Measurements from ENCODE around the gene NOS1AP. TPM values are rescaled to one million over a fixed set of nuclear protein-coding genes. Genes with fewer than 3 reads are reported as not detected.
A peak's percentile ranks its signal among the peaks of the same experiment; 100 is the strongest.
"Not testable (repeated sequence)": the region's sequence is repeated elsewhere in the genome, so short reads cannot be mapped to it uniquely, and the experiment has no call there.

The NOS1AP gene
- total and polyA plus RNA-seq, 5 donors, result 0.86 to 4.5 (median 4.1) TPM

- 85% methylated on average over 3 of the region's 3 CpGs for WGBS
- no peak for DNase-seq
- ATAC-seq, result no peak
- no peak overlapping the region for H3K4me3 ChIP-seq (ENCODE audit: low read length)
- no peaks in the 10 kb centered on the region for H3K9me3 ChIP-seq (ENCODE audit: control insufficient read depth, low read length)
- no peaks in the 10 kb centered on the region for H3K27me3 ChIP-seq (ENCODE audit: control insufficient read depth, insufficient read depth)
- intact Hi-C loops (cut with DNase I), result loop anchor here (2.0 to 10.0 kb wide), 6 partner anchors 218 to 338 kb away; no protein-coding TSS in a partner anchor
- H3K27ac ChIP-seq (ENCODE audit: low read length), result no peak overlapping the region
- H3K4me1 ChIP-seq (ENCODE audit: control insufficient read depth, insufficient read depth, low read length), result no peaks in the 10 kb centered on the region
Observed at GRCh38 chr1:162056579-162056978, 12.9 kb upstream of the NOS1AP start.

GRCh38 chr1:162059721-162060120 is 9.8 kb upstream of the NOS1AP start:
- Histone ChIP-seq H3K27ac (ENCODE audit: low read length) (no peak overlapping the region), H3K9me3 (ENCODE audit: control insufficient read depth, low read length) (no peaks in the 10 kb centered on the region), H3K27me3 (ENCODE audit: control insufficient read depth, insufficient read depth) (no peaks in the 10 kb centered on the region), H3K4me3 (ENCODE audit: low read length) (no peak overlapping the region), H3K4me1 (ENCODE audit: control insufficient read depth, insufficient read depth, low read length) (no peaks in the 10 kb centered on the region)
- ATAC-seq (no peak), DNase-seq (no peak)
- WGBS, result 86% methylated on average over 3 of the region's 3 CpGs
- intact Hi-C loops (cut with DNase I), result loop anchor here (5.0 to 10.0 kb wide), 5 partner anchors 215 to 335 kb away; no protein-coding TSS in a partner anchor

GRCh38 chr1:162060314-162060713 is 9.2 kb upstream of the NOS1AP start:
- Histone ChIP-seq H3K9me3 (ENCODE audit: control insufficient read depth, low read length) (no peaks in the 10 kb centered on the region), H3K27ac (ENCODE audit: low read length) (no peak overlapping the region), H3K27me3 (ENCODE audit: control insufficient read depth, insufficient read depth) (no peaks in the 10 kb centered on the region), H3K4me3 (ENCODE audit: low read length) (no peak overlapping the region), H3K4me1 (ENCODE audit: control insufficient read depth, insufficient read depth, low read length) (no peaks in the 10 kb centered on the region)
- DNase-seq (no peak), ATAC-seq (no peak)
- WGBS, result 76% methylated on average over 1 of the region's 1 CpG
- intact Hi-C loops (cut with DNase I), result no loop called here

GRCh38 chr1:162062542-162063015 is 6.9 kb upstream of the NOS1AP start:
- peak overlapping the region; percentile 24 for H3K27ac ChIP-seq (ENCODE audit: low read length)
- whole genome bisulfite sequencing, result 36% methylated on average over 4 of the region's 4 CpGs
- H3K4me1 ChIP-seq (ENCODE audit: control insufficient read depth, insufficient read depth, low read length), result no peaks in the 10 kb centered on the region
- H3K9me3 ChIP-seq (ENCODE audit: control insufficient read depth, low read length), result no peaks in the 10 kb centered on the region
- intact Hi-C loops (cut with DNase I), result no loop called here
- DNase-seq (peak; percentile 21 to 78 (median 61)), ATAC-seq (peak; percentile 76 to 88)
- no peaks in the 10 kb centered on the region for H3K27me3 ChIP-seq (ENCODE audit: control insufficient read depth, insufficient read depth)
- H3K4me3 ChIP-seq (ENCODE audit: low read length), result no peak overlapping the region

GRCh38 chr1:162065016-162065415 is 4.5 kb upstream of the NOS1AP start:
- no peaks in the 10 kb centered on the region for H3K27me3 ChIP-seq (ENCODE audit: control insufficient read depth, insufficient read depth)
- no peaks in the 10 kb centered on the region for H3K4me1 ChIP-seq (ENCODE audit: control insufficient read depth, insufficient read depth, low read length)
- H3K27ac ChIP-seq (ENCODE audit: low read length), result no peak overlapping the region
- DNase-seq (no peak), ATAC-seq (no peak)
- H3K4me3 ChIP-seq (ENCODE audit: low read length), result no peak overlapping the region
- WGBS, result 67% methylated on average over 2 of the region's 2 CpGs
- intact Hi-C loops (cut with DNase I), result no loop called here
- H3K9me3 ChIP-seq (ENCODE audit: control insufficient read depth, low read length), result no peaks in the 10 kb centered on the region

GRCh38 chr1:162066836-162067235 is 2.7 kb upstream of the NOS1AP start:
- DNase-seq; H3K27me3 ChIP-seq (ENCODE audit: control insufficient read depth, insufficient read depth); H3K4me1 ChIP-seq (ENCODE audit: control insufficient read depth, insufficient read depth, low read length); ATAC-seq; H3K27ac ChIP-seq (ENCODE audit: low read length); H3K4me3 ChIP-seq (ENCODE audit: low read length); H3K9me3 ChIP-seq (ENCODE audit: control insufficient read depth, low read length); intact Hi-C loops (cut with DNase I): not testable (repeated sequence)
- WGBS, result 87% methylated on average over 4 of the region's 4 CpGs

- no peak for DNase-seq
- no peak overlapping the region for H3K4me3 ChIP-seq (ENCODE audit: low read length)
- no peak overlapping the region for H3K27ac ChIP-seq (ENCODE audit: low read length)
- H3K9me3 ChIP-seq (ENCODE audit: control insufficient read depth, low read length), result no peaks in the 10 kb centered on the region
- intact Hi-C loops (cut with DNase I), result no loop called here
- no peaks in the 10 kb centered on the region for H3K27me3 ChIP-seq (ENCODE audit: control insufficient read depth, insufficient read depth)
- ATAC-seq, result no peak
- WGBS, result 63% methylated on average over 1 of the region's 1 CpG
- peaks cover 3% of the 10 kb centered on the region for H3K4me1 ChIP-seq (ENCODE audit: control insufficient read depth, insufficient read depth, low read length)
Observed at GRCh38 chr1:162067466-162067865, 2.0 kb upstream of the NOS1AP start.

GRCh38 chr1:162068301-162068700 is 1.2 kb upstream of the NOS1AP start:
- intact Hi-C loops (cut with DNase I), result no loop called here
- H3K9me3 ChIP-seq (ENCODE audit: control insufficient read depth, low read length), result no peaks in the 10 kb centered on the region
- 98% methylated on average over 4 of the region's 4 CpGs for WGBS
- no peak overlapping the region for H3K4me3 ChIP-seq (ENCODE audit: low read length)
- H3K27me3 ChIP-seq (ENCODE audit: control insufficient read depth, insufficient read depth), result no peaks in the 10 kb centered on the region
- no peak for DNase-seq
- no peak overlapping the region for H3K27ac ChIP-seq (ENCODE audit: low read length)
- ATAC-seq, result no peak
- H3K4me1 ChIP-seq (ENCODE audit: control insufficient read depth, insufficient read depth, low read length), result peaks cover 3% of the 10 kb centered on the region

GRCh38 chr1:162070094-162070748 is 730 bp downstream of the NOS1AP start:
- H3K27ac ChIP-seq (ENCODE audit: low read length), result no peak overlapping the region
- H3K27me3 ChIP-seq (ENCODE audit: control insufficient read depth, insufficient read depth), result no peaks in the 10 kb centered on the region
- H3K4me3 ChIP-seq (ENCODE audit: low read length), result peak overlapping the region; percentile 52
- ATAC-seq (peak in 1 of 2 donors; percentile 10), DNase-seq (peak in 2 of 3 donors; percentile 16 to 41)
- intact Hi-C loops (cut with DNase I), result no loop called here
- H3K4me1 ChIP-seq (ENCODE audit: control insufficient read depth, insufficient read depth, low read length), result peaks cover 3% of the 10 kb centered on the region
- WGBS, result 3% methylated on average over 29 of the region's 29 CpGs
- peaks cover 3% of the 10 kb centered on the region for H3K9me3 ChIP-seq (ENCODE audit: control insufficient read depth, low read length)

- intact Hi-C loops (cut with DNase I), result no loop called here
- ATAC-seq (no peak), DNase-seq (peak in 1 of 3 donors; percentile 51)
- H3K4me1 ChIP-seq (ENCODE audit: control insufficient read depth, insufficient read depth, low read length), result peaks cover 3% of the 10 kb centered on the region
- 30% methylated on average over 7 of the region's 7 CpGs for whole genome bisulfite sequencing
- H3K27me3 ChIP-seq (ENCODE audit: control insufficient read depth, insufficient read depth), result no peaks in the 10 kb centered on the region
- no peak overlapping the region for H3K27ac ChIP-seq (ENCODE audit: low read length)
- H3K4me3 ChIP-seq (ENCODE audit: low read length), result peak overlapping the region; percentile 52
- H3K9me3 ChIP-seq (ENCODE audit: control insufficient read depth, low read length), result peaks cover 3% of the 10 kb centered on the region
Observed at GRCh38 chr1:162070825-162071224, 1.3 kb downstream of the NOS1AP start.

- intact Hi-C loops (cut with DNase I), result no loop called here
- Histone ChIP-seq H3K4me1 (ENCODE audit: control insufficient read depth, insufficient read depth, low read length) (peaks cover 3% of the 10 kb centered on the region), H3K9me3 (ENCODE audit: control insufficient read depth, low read length) (peaks cover 3% of the 10 kb centered on the region), H3K27ac (ENCODE audit: low read length) (no peak overlapping the region), H3K4me3 (ENCODE audit: low read length) (no peak overlapping the region), H3K27me3 (ENCODE audit: control insufficient read depth, insufficient read depth) (no peaks in the 10 kb centered on the region)
- DNase-seq (no peak), ATAC-seq (no peak)
- WGBS, result 37% methylated on average over 3 of the region's 3 CpGs
Observed at GRCh38 chr1:162072740-162073139, 3.2 kb downstream of the NOS1AP start.

All from right cardiac atrium (tissue), 5 donors.